OCI-LY1 (cell line): ENCODE measurements around the gene VENTX.

Experiments
- EZH2 ChIP-seq: fragments of 200-600 bp; sonication (generic), shearing (Covaris generic); IDR thresholded peaks from 2 replicates; pipeline ENCODE4 v1.8.0; 2017; ENCODE audit warnings: borderline replicate concordance, mixed run types, mild to moderate bottlenecking, antibody characterized with exemption, low read length, moderate library complexity, mixed read lengths
- TF ChIP-seq, protein P1 (sequence below): fragments of 200-600 bp; sonication (generic), shearing (Covaris generic); IDR thresholded peaks from 2 replicates; pipeline ENCODE4 v1.5.1; 2017; ENCODE audit warnings: mild to moderate bottlenecking, antibody characterized with exemption, low read length, moderate library complexity, mixed read lengths

DNA sequence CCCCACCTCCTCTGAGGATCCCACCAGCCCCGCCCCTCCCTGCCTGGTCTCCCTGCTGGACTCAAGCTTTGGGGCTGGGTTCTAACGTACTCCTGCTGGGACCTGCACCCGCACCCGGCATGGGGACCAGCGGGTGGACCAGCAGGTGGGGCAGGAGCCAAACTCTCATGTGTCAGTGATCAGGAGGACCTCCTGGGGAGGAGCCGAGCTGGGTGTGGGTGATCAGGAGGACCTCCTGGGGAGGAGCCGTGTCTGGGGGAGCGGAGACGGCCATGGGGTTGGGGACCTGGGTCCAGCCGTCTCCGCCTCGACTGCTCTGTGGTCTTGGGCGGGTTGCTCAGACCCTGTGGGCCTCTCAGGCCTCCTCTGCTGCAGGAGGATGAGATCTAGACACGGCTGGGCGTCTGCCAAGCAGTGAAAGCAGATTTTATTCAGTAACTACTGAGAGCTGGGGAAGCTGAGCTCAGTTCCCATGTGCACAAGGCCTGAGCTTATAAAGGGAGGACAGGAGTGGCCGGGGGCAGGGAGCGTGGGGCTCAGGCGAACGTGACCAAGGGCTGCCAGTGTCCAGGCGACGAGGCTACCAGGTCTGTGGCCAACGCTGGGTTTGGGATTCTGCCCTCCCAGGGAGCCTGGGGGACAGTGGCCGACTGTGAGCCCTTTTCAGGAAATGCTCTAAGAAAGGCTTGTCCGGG, 41.3 kb upstream of the VENTX start:
- TF ChIP-seq EZH2, result no peak
- TF ChIP-seq, protein P1, sequence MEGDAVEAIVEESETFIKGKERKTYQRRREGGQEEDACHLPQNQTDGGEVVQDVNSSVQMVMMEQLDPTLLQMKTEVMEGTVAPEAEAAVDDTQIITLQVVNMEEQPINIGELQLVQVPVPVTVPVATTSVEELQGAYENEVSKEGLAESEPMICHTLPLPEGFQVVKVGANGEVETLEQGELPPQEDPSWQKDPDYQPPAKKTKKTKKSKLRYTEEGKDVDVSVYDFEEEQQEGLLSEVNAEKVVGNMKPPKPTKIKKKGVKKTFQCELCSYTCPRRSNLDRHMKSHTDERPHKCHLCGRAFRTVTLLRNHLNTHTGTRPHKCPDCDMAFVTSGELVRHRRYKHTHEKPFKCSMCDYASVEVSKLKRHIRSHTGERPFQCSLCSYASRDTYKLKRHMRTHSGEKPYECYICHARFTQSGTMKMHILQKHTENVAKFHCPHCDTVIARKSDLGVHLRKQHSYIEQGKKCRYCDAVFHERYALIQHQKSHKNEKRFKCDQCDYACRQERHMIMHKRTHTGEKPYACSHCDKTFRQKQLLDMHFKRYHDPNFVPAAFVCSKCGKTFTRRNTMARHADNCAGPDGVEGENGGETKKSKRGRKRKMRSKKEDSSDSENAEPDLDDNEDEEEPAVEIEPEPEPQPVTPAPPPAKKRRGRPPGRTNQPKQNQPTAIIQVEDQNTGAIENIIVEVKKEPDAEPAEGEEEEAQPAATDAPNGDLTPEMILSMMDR, result no peak
